HCT116 (cell line): ENCODE data around the gene MGA. TPM values are rescaled to one million over a fixed set of nuclear protein-coding genes. Genes with fewer than 3 reads are reported as not detected.

Experiments used
- ATAC-seq: fragments of 200-7000 bp; cut with Tn5 transposase; 2 replicates; pipeline ENCODE4 v1.9.1; 2020; ENCODE audit warnings: mild to moderate bottlenecking, moderate library complexity
- BruUV-seq: library from RNA; stranded (reverse); fragments of 400-500 nt; replicated peaks from 2 replicates; lab custom pipeline; 2021; lab: Mats Ljungman, UMichigan
- CTCF ChIA-PET: fragments of 300-600 bp; sonication (Branson Sonifier 250); formaldehyde crosslinking; loops from one replicate; lab custom pipeline; 2021; ENCODE audit warnings: antibody characterized with exemption; lab: Charles Lee
- POLR2A ChIA-PET: fragments of 300-600, 350-600 bp; sonication (Branson Sonifier 250); formaldehyde crosslinking; loops from one replicate; lab custom pipeline; 2021; ENCODE audit warnings: antibody characterized with exemption; lab: Charles Lee
- RAD21 ChIA-PET, 2 experiments: fragments of 300-600 bp; sonication (Branson Sonifier 250); formaldehyde crosslinking; loops; one replicate each; lab custom pipeline; 2023; ENCODE audit warnings: low total read pairs in 2 of 2; ENCODE audit not compliant: uncharacterized antibody in 2 of 2, unreplicated experiment in 2 of 2, low non-redundant PET in 1 of 2; lab: Charles Lee
- DNase-seq: peaks from one replicate; pipeline ENCODE4 v3.0.0-alpha.2; 2010; ENCODE audit warnings: low read depth, low spot score
- H2AFZ ChIP-seq: fragments of 200-600 bp; shearing (Covaris generic), sonication (generic); 2 replicates; pipeline ENCODE4 v1.6.1; 2017; ENCODE audit warnings: low read depth, mixed run types, mixed read lengths, antibody characterized with exemption, low read length; ENCODE audit not compliant: poor library complexity, severe bottlenecking
- H3K27ac ChIP-seq: 2 replicates; pipeline ENCODE4 v1.5.1; 2012; ENCODE audit warnings: low read depth, low read length
- H3K27me3 ChIP-seq: fragments of 200-600 bp; sonication (generic); 2 replicates; pipeline ENCODE4 v1.6.1; 2016; ENCODE audit warnings: mixed run types, low read length, mixed read lengths; ENCODE audit not compliant: insufficient read depth
- H3K36me3 ChIP-seq, 2 experiments: fragments of 200-500 bp in 1 of 2; fragments of 200-600 bp in 1 of 2; sonication (Bioruptor generic) in 1 of 2; sonication (generic) in 1 of 2; 2 replicates each; pipeline versions ENCODE4 v1.5.1 to v1.6.1; 2014 to 2016; ENCODE audit warnings: low read length in 2 of 2, inconsistent platforms in 1 of 2, mixed read lengths in 1 of 2, mixed run types in 1 of 2; ENCODE audit not compliant: insufficient read depth in 2 of 2, control insufficient read depth in 1 of 2
- H3K4me1 ChIP-seq, 2 experiments: fragments of 200-600 bp in 1 of 2; sonication (generic) in 1 of 2; 2 replicates each; pipeline versions ENCODE4 v1.5.1 to v1.6.1; 2012 to 2017; ENCODE audit warnings: low read length in 2 of 2, inconsistent platforms in 1 of 2, mild to moderate bottlenecking in 1 of 2, mixed read lengths in 1 of 2, mixed run types in 1 of 2, moderate library complexity in 1 of 2; ENCODE audit not compliant: insufficient read depth in 2 of 2, control insufficient read depth in 1 of 2
- H3K4me2 ChIP-seq: fragments of 200-600 bp; sonication (generic); 2 replicates; pipeline ENCODE4 v1.6.1; 2017; ENCODE audit warnings: mixed run types, low read length, mixed read lengths
- H3K4me3 ChIP-seq, 2 experiments: fragments of 200-600 bp in 1 of 2; sonication (generic) in 1 of 2; replicated peaks in 1 of 2; 2 replicates each; pipeline ENCODE4 v1.5.1; 2011 to 2016; ENCODE audit warnings: low read length in 2 of 2, control low read depth in 1 of 2, low read depth in 1 of 2, mild to moderate bottlenecking in 1 of 2, mixed read lengths in 1 of 2, mixed run types in 1 of 2
- H3K79me2 ChIP-seq: fragments of 200-600 bp; sonication (generic); 2 replicates; pipeline ENCODE4 v1.6.1; 2017; ENCODE audit warnings: mild to moderate bottlenecking, mixed run types, low read length, moderate library complexity, mixed read lengths; ENCODE audit not compliant: insufficient read depth
- H3K9ac ChIP-seq: fragments of 200-600 bp; sonication (generic); 2 replicates; pipeline ENCODE4 v1.6.1; 2016; ENCODE audit warnings: low read length, mixed read lengths
- H3K9me2 ChIP-seq: fragments of 200-600 bp; sonication (generic), shearing (Covaris generic); 2 replicates; pipeline ENCODE4 v1.6.1; 2017; ENCODE audit warnings: mixed run types, mild to moderate bottlenecking, moderate library complexity; ENCODE audit not compliant: insufficient read depth
- H3K9me3 ChIP-seq, 2 experiments: fragments of 200-500 bp in 1 of 2; fragments of 200-600 bp in 1 of 2; sonication (Bioruptor generic) in 1 of 2; sonication (generic) in 1 of 2; 2 replicates each; pipeline ENCODE4 v1.6.1; 2014 to 2017; ENCODE audit warnings: low read length in 2 of 2, mixed read lengths in 2 of 2, inconsistent platforms in 1 of 2, low read depth in 1 of 2, mild to moderate bottlenecking in 1 of 2, mixed run types in 1 of 2, moderate library complexity in 1 of 2; ENCODE audit not compliant: control insufficient read depth in 1 of 2, insufficient read depth in 1 of 2
- H4K20me1 ChIP-seq: fragments of 200-600 bp; sonication (generic), shearing (Covaris generic); 2 replicates; pipeline ENCODE4 v1.6.1; 2017; ENCODE audit warnings: mixed run types, mild to moderate bottlenecking, moderate library complexity; ENCODE audit not compliant: insufficient read depth
- CBX3 ChIP-seq: IDR thresholded peaks from 2 replicates; pipeline ENCODE4 v1.6.1; 2012; ENCODE audit warnings: low read depth
- CEBPB ChIP-seq: IDR thresholded peaks from 2 replicates; pipeline ENCODE4 v1.6.1; 2012; ENCODE audit warnings: low read depth
- EZH2 ChIP-seq: fragments of 200-600 bp; sonication (generic); IDR thresholded peaks from 2 replicates; pipeline ENCODE4 v1.6.1; 2017; ENCODE audit warnings: antibody characterized with exemption, mixed run types
- EZH2phosphoT487 ChIP-seq: fragments of 200-600 bp; IDR thresholded peaks from 2 replicates; pipeline ENCODE4 v1.6.1; 2018; ENCODE audit warnings: antibody characterized with exemption, borderline replicate concordance
- POLR2A ChIP-seq: IDR thresholded peaks from 2 replicates; pipeline ENCODE4 v1.7.0; 2011; ENCODE audit warnings: borderline replicate concordance; ENCODE audit not compliant: insufficient read depth, insufficient read length; ENCODE audit errors: extremely low read depth
- RAD21 ChIP-seq: IDR thresholded peaks from 2 replicates; pipeline ENCODE4 v1.6.1; 2012; ENCODE audit warnings: low read depth, mild to moderate bottlenecking
- SRF ChIP-seq: IDR thresholded peaks from 2 replicates; pipeline ENCODE4 v1.6.1; 2012; ENCODE audit warnings: low read depth
- YY1 ChIP-seq: IDR thresholded peaks from 2 replicates; pipeline ENCODE4 v1.6.1; 2011; ENCODE audit warnings: low read length, low read depth, moderate library complexity, mild to moderate bottlenecking; ENCODE audit not compliant: insufficient replicate concordance; ENCODE audit errors: extremely low read depth
- ZFX ChIP-seq: fragments of 450-650 bp; IDR thresholded peaks from 2 replicates; pipeline ENCODE4 v1.6.1; 2017
- ZNF274 ChIP-seq: fragments of 200-500 bp; sonication (Bioruptor generic); IDR thresholded peaks from 2 replicates; pipeline ENCODE4 v1.6.1; 2014; ENCODE audit warnings: mild to moderate bottlenecking, low read depth, low read length, inconsistent platforms
- intact Hi-C: fragments of 100-400 bp; cut with micrococcal nuclease; formaldehyde crosslinking; loops from 2 replicates; pipeline ENCODE4 v1.10.0; 2022
- total RNA-seq: library from RNA; stranded (reverse); gene quantifications from one replicate; pipeline ENCODE4 v1.2.1, GENCODE V29; 2021; ENCODE audit not compliant: unreplicated experiment
- TF ChIP-seq, protein P1 (sequence below): IDR thresholded peaks from 2 replicates; pipeline ENCODE4 v1.6.1; 2012

MGA gene
- total RNA-seq, 1 experiment from 2014 or later = 28.9 TPM

DNA sequence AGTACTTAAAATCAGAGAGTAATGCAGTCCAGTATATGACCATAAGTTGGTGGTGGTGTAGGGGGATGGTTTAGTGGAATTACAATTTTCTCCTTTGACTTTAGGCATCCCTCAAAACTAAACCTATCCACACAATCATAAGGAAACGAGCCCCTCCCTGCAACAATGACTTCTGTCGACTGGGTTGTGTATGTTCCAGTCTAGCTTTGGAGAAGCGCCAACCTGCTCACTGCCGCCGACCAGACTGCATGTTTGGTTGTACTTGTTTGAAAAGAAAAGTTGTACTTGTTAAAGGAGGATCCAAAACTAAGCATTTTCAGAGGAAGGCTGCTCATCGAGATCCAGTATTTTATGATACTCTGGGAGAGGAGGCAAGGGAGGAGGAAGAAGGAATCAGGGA is 52.8 kb downstream of the MGA start:
- no peak overlapping the region for H3K27ac ChIP-seq
- H3K9me3 ChIP-seq = no peaks in the 10 kb centered on the region
- intact Hi-C loops = no loop called here
- no peaks in the 10 kb centered on the region for H3K4me1 ChIP-seq
- TF ChIP-seq POLR2A = no peak
- RAD21 ChIA-PET = no interaction called here
- H3K79me2 ChIP-seq = peaks cover 6% of the 10 kb centered on the region; the same call in 1 of the 2 replicates
- no peak overlapping the region for H3K9ac ChIP-seq
- no peak for DNase-seq
- no peak overlapping the region for H2AFZ ChIP-seq
- no peak for ATAC-seq
- H3K36me3 ChIP-seq = peaks cover 0 to 3% of the 10 kb centered on the region in 2 experiments
- no peak overlapping the region for H3K4me2 ChIP-seq
- no peaks in the 10 kb centered on the region for H4K20me1 ChIP-seq
- no peaks in the 10 kb centered on the region for H3K27me3 ChIP-seq
- BruUV-seq = no TSS peak
- POLR2A ChIA-PET = no interaction called here
- CTCF ChIA-PET = no interaction called here
- H3K9me2 ChIP-seq = no peaks in the 10 kb centered on the region
- H3K4me3 ChIP-seq = no peak overlapping the region

DNA sequence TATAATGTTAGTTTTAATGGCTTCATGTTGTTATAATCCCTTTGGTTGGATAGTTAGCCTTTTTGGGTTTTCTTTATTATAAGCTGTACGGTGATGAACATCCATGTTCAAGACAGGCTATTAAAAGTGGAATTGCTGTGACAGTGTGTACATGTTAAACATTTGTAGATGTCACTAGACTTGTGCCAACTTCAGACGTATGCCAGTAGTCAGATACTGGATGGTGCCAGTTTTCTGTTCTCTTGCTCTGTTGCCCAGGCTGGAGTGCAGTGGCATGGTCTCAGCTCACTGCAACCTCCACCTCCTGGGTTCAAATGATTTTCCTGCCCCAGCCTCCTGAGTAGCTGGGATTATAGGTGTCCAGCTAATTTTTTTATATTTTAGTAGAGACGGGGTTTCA is 54.1 kb downstream of the MGA start:
- no peak for TF ChIP-seq ZFX
- TF ChIP-seq RAD21 = no peak
- TF ChIP-seq, protein P1, sequence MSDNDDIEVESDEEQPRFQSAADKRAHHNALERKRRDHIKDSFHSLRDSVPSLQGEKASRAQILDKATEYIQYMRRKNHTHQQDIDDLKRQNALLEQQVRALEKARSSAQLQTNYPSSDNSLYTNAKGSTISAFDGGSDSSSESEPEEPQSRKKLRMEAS = no peak
- TF ChIP-seq EZH2 = no peak
- no peak for TF ChIP-seq SRF
- no peak for TF ChIP-seq CEBPB
- no peak for TF ChIP-seq EZH2phosphoT487
- no peak for TF ChIP-seq CBX3
- TF ChIP-seq ZNF274 = no peak
- TF ChIP-seq POLR2A = no peak
- TF ChIP-seq YY1 = no peak
- TF ChIP-seq, all 23 proteins: peak for 0
- ChIA-PET CTCF (no interaction called here), RAD21 (no interaction called here), POLR2A (no interaction called here)
- Histone ChIP-seq H2AFZ (no peak overlapping the region), H3K4me3 (no peak overlapping the region), H3K27me3 (no peaks in the 10 kb centered on the region), H3K9me2 (no peaks in the 10 kb centered on the region), H3K79me2 (peaks cover 6% of the 10 kb centered on the region), H3K4me1 (no peaks in the 10 kb centered on the region), H3K9me3 (no peaks in the 10 kb centered on the region), H4K20me1 (no peaks in the 10 kb centered on the region), H3K36me3 (peaks cover 0 to 3% of the 10 kb centered on the region in 2 experiments; a peak in 3 of 4 replicates), H3K4me2 (no peak overlapping the region), H3K9ac (no peak overlapping the region), H3K27ac (no peak overlapping the region)
- no TSS peak for BruUV-seq
- intact Hi-C loops = no loop called here
- DNase-seq (no peak), ATAC-seq (no peak)
